ENCODE measurements around the gene SLC45A3. TPM values are rescaled to one million over a fixed set of nuclear protein-coding genes. Genes with fewer than 3 reads are reported as not detected.

The SLC45A3 gene
- total RNA-seq, 1 experiment from 2014 or later, result 16.7 TPM

DNA sequence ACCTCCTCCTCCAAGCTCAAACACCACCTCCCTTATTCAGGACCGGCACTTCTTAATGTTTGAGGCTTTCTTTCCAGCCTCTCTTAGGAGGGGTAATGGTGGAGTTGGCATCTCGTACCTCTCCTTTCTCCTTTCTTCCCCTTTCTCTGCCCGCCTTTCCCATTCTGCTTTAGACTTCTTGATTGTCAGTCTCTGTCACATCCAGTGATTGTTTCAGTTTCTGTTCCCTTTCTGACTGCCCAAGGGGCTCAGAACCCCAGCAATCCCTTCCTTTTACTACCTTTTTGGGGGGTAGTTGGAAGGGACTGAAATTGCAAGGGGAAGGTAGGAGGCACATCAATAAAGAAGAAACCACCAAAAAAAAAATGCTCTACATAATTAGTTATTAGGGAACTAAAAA, 54.1 kb downstream of the SLC45A3 start:
- no peak overlapping the region for H3K14ac ChIP-seq (ENCODE audit: insufficient read depth, low read length)
- peaks cover 7% of the 10 kb centered on the region for H3K79me1 ChIP-seq (ENCODE audit: insufficient read depth, low read depth, low read length, poor library complexity, severe bottlenecking)
- Mint-ChIP-seq H3K36me3 (ENCODE audit: insufficient read depth in 1 of 3, low read depth in 3 of 3) (peaks cover 7 to 34% (median 30%) of the 10 kb centered on the region in 3 experiments; a peak in 6 of 7 replicates), H3K9me3 (no peaks in the 10 kb centered on the region; a peak in 1 of 5 replicates), H3K4me1 (peaks cover 18 to 27% of the 10 kb centered on the region in 2 experiments), H3K4me3 (no peak overlapping the region), H3K27me3 (ENCODE audit: low read depth) (peaks cover 1% of the 10 kb centered on the region; the same call in 1 of the 2 replicates), H3K27ac (peak overlapping the region in 2 of 3 experiments; percentile 23 to 55; a peak in 6 of 7 replicates)
- H3K79me2 ChIP-seq (ENCODE audit: insufficient read depth, low read length), result peaks cover 24% of the 10 kb centered on the region; the same call in 1 of the 2 replicates
- no peak overlapping the region for H2AFZ ChIP-seq (ENCODE audit: low read length)
- H3K23me2 ChIP-seq (ENCODE audit: insufficient read length, low read depth, low read length, poor library complexity, severe bottlenecking), result peaks cover 4% of the 10 kb centered on the region
- H2BK20ac ChIP-seq (ENCODE audit: low read depth, low read length, poor library complexity, severe bottlenecking), result no peak overlapping the region
- no peak overlapping the region for H3K18ac ChIP-seq (ENCODE audit: insufficient read length, low read depth, low read length)
- H3T11ph ChIP-seq (ENCODE audit: low read length), result no peak overlapping the region
- H2AK5ac ChIP-seq (ENCODE audit: insufficient read length, low read length), result no peak overlapping the region
- no peak overlapping the region for H4K91ac ChIP-seq (ENCODE audit: insufficient read length, low read depth, low read length)
- no peak overlapping the region for H3K56ac ChIP-seq (ENCODE audit: insufficient read length, low read depth, low read length)
- H4K8ac ChIP-seq (replicated peaks; ENCODE audit: insufficient read length, low read depth, low read length), result no peak overlapping the region
- H2BK120ac ChIP-seq (ENCODE audit: low read depth, low read length, poor library complexity, severe bottlenecking), result no peak overlapping the region
- H3K23ac ChIP-seq (ENCODE audit: insufficient read length, low read depth, low read length), result no peak overlapping the region
- no CpG with 5 or more reads among the region's 3 CpGs for WGBS (ENCODE audit: extremely low coverage, insufficient read length, low lambda C conversion rate)
- no peak for TF ChIP-seq CTCF (conservative IDR thresholded peaks at IDR 0.05)
- H3K9me3 ChIP-seq (ENCODE audit: control insufficient read depth, low read depth, low read length), result no peaks in the 10 kb centered on the region
- no peak overlapping the region for H3K27ac ChIP-seq (ENCODE audit: insufficient read length, low read depth, low read length)
- no peaks in the 10 kb centered on the region for H3K27me3 ChIP-seq (ENCODE audit: insufficient read depth, low read length)
- no peak overlapping the region for H2BK15ac ChIP-seq (ENCODE audit: low read depth, low read length)
- H3K4me2 ChIP-seq (ENCODE audit: insufficient read depth, insufficient read length, low read length), result no peak overlapping the region
- H3K4me1 ChIP-seq (ENCODE audit: insufficient read depth, low read length), result no peaks in the 10 kb centered on the region
- H4K5ac ChIP-seq (ENCODE audit: insufficient read length, low read depth, low read length), result no peak overlapping the region
- no peak for DNase-seq
- no peak overlapping the region for H2BK12ac ChIP-seq (ENCODE audit: insufficient read length, low read depth, low read length)
- H3K4ac ChIP-seq (ENCODE audit: low read depth, low read length), result no peak overlapping the region
- H3K9ac ChIP-seq (ENCODE audit: extremely low read depth, insufficient read length, low read length), result no peak overlapping the region
- H2BK5ac ChIP-seq (ENCODE audit: insufficient read length, low read length), result no peak overlapping the region
- H4K20me1 ChIP-seq (ENCODE audit: control insufficient read depth, insufficient read depth, insufficient read length), result no peaks in the 10 kb centered on the region
